A549 (cell line): ENCODE data around the gene ERMARD. TPM values are rescaled to one million over a fixed set of nuclear protein-coding genes. Genes with fewer than 3 reads are reported as not detected.

ENCODE experiments used
- ATAC-seq, 2 experiments: fragments of 200-7000 bp in 1 of 2; fragments of >200 bp in 1 of 2; cut with Nextera tagmentation in 1 of 2; cut with Tn5 transposase in 1 of 2; 3 replicates each; pipeline versions ENCODE4 v1.8.0 to v1.9.1; 2018 to 2020; ENCODE audit warnings: mild to moderate bottlenecking in 1 of 2, moderate library complexity in 1 of 2
- CTCF ChIA-PET: fragments of 300-600 bp; sonication (Branson Sonifier 250); formaldehyde crosslinking; extraction: SDS; loops from one replicate; lab custom pipeline; 2021; ENCODE audit warnings: antibody characterized with exemption, inconsistent platforms; lab: Yijun Ruan, JAX
- POLR2A ChIA-PET: fragments of 350-600 bp; formaldehyde crosslinking; extraction: SDS; loops from one replicate; lab custom pipeline; 2021; ENCODE audit warnings: antibody characterized with exemption, inconsistent platforms; lab: Yijun Ruan, JAX
- DNase-seq, 2 experiments: peaks; one replicate each; pipeline versions ENCODE4 v3.0.0 to v3.0.0-alpha.2; 2011 to 2016; ENCODE audit warnings: low read depth in 1 of 2, low spot score in 1 of 2
- FAIRE-seq: peaks from 2 replicates; lab custom pipeline; 2011; peaks lifted over from hg19 to GRCh38; lab: Jason Lieb, UNC
- H3K27ac ChIP-seq, 2 experiments: fragments of >200 bp; sonication (Bioruptor Twin); formaldehyde crosslinking; 3 replicates each; pipeline ENCODE4 v1.5.1; 2016 to 2017
- H3K4me1 ChIP-seq: fragments of >200 bp; sonication (Bioruptor Twin); formaldehyde crosslinking; 3 replicates; pipeline ENCODE4 v1.6.1; 2016
- H3K4me2 ChIP-seq: fragments of >200 bp; sonication (Bioruptor Twin); formaldehyde crosslinking; 3 replicates; pipeline ENCODE4 v1.6.1; 2016
- H3K4me3 ChIP-seq: fragments of >200 bp; sonication (Bioruptor Twin); formaldehyde crosslinking; 3 replicates; pipeline ENCODE4 v1.5.1; 2016
- H3K9me3 ChIP-seq: fragments of >200 bp; sonication (Bioruptor Twin); formaldehyde crosslinking; 3 replicates; pipeline ENCODE4 v1.6.1; 2016
- ATOH8 ChIP-seq: fragments of 250-450 bp; sonication (Bioruptor Pico); IDR thresholded peaks from 2 replicates; pipeline ENCODE4 v1.5.0; 2020; ENCODE audit warnings: low read depth, mild to moderate bottlenecking, moderate library complexity
- CBX2 ChIP-seq: fragments of 200-600 bp; sonication (generic); IDR thresholded peaks from 2 replicates; pipeline ENCODE4 v1.6.1; 2016; ENCODE audit warnings: low read depth, mild to moderate bottlenecking, borderline replicate concordance
- CEBPB ChIP-seq, 2 experiments: fragments of >200 bp in 1 of 2; sonication (Bioruptor Twin) in 1 of 2; formaldehyde crosslinking in 1 of 2; IDR thresholded peaks; 2 replicates each; pipeline ENCODE4 v1.6.1; 2012 to 2016
- CHD2 ChIP-seq: fragments of 150-350 bp; IDR thresholded peaks from 2 replicates; pipeline ENCODE4 v1.6.1; 2014; ENCODE audit warnings: low read length; ENCODE audit not compliant: partially characterized antibody
- EHMT2 ChIP-seq: fragments of 200-600 bp; sonication (generic); IDR thresholded peaks from 2 replicates; pipeline ENCODE4 v1.6.1; 2016; ENCODE audit warnings: antibody characterized with exemption, low read depth, mild to moderate bottlenecking, moderate library complexity
- EP300 ChIP-seq, 2 experiments: fragments of >200 bp; sonication (Bioruptor Twin); formaldehyde crosslinking; IDR thresholded peaks; 2 replicates in 1 of 2; 3 replicates in 1 of 2; pipeline ENCODE4 v1.6.1; 2016 to 2017
- ESRRA ChIP-seq: fragments of 150-350 bp; IDR thresholded peaks from 2 replicates; pipeline ENCODE4 v1.6.1; 2014; ENCODE audit warnings: mild to moderate bottlenecking, low read length, borderline replicate concordance
- FOSB ChIP-seq: fragments of 250-450 bp; sonication (Bioruptor Pico); IDR thresholded peaks from 2 replicates; pipeline ENCODE4 v1.5.0; 2020; ENCODE audit warnings: mild to moderate bottlenecking, moderate library complexity
- HDAC2 ChIP-seq: fragments of 200-600 bp; sonication (generic); IDR thresholded peaks from 2 replicates; pipeline ENCODE4 v1.6.1; 2016
- HMGXB4 ChIP-seq: fragments of 250-450 bp; sonication (Bioruptor Pico); IDR thresholded peaks from 2 replicates; pipeline ENCODE4 v1.5.0; 2021; ENCODE audit warnings: mild to moderate bottlenecking, moderate library complexity, borderline replicate concordance
- HOXA7 ChIP-seq: fragments of 250-450 bp; sonication (Bioruptor Pico); IDR thresholded peaks from 2 replicates; pipeline ENCODE4 v1.5.0; 2020; ENCODE audit warnings: mild to moderate bottlenecking, moderate library complexity
- HOXB5 ChIP-seq: fragments of 250-450 bp; sonication (Bioruptor Pico); IDR thresholded peaks from 2 replicates; pipeline ENCODE4 v1.5.0; 2020; ENCODE audit warnings: mild to moderate bottlenecking, moderate library complexity
- JUNB ChIP-seq: fragments of >200 bp; sonication (Bioruptor Twin); formaldehyde crosslinking; IDR thresholded peaks from 2 replicates; pipeline ENCODE4 v1.6.1; 2016
- KDM1A ChIP-seq: fragments of 200-600 bp; sonication (generic); IDR thresholded peaks from 2 replicates; pipeline ENCODE4 v1.6.1; 2016; ENCODE audit warnings: low read depth, mild to moderate bottlenecking
- KDM5A ChIP-seq: fragments of 200-600 bp; sonication (generic); IDR thresholded peaks from 2 replicates; pipeline ENCODE4 v1.6.1; 2016; ENCODE audit warnings: antibody characterized with exemption, mild to moderate bottlenecking
- NFE2L2 ChIP-seq: fragments of 150-350 bp; conservative IDR thresholded peaks from 2 replicates; pipeline ENCODE4 v1.6.1; 2014; ENCODE audit warnings: low read length
- NPAS2 ChIP-seq: fragments of 250-450 bp; sonication (Bioruptor Pico); IDR thresholded peaks from 2 replicates; pipeline ENCODE4 v1.8.0; 2022; ENCODE audit warnings: mild to moderate bottlenecking, moderate library complexity, borderline replicate concordance
- NR3C1 ChIP-seq: fragments of >200 bp; sonication (Bioruptor Twin); formaldehyde crosslinking; IDR thresholded peaks from 3 replicates; pipeline ENCODE4 v1.6.1; 2017
- PHF8 ChIP-seq: fragments of 200-600 bp; sonication (generic); IDR thresholded peaks from 2 replicates; pipeline ENCODE4 v1.6.1; 2016; ENCODE audit warnings: low read depth, mild to moderate bottlenecking, antibody characterized with exemption, moderate library complexity, borderline replicate concordance
- POLR2AphosphoS2 ChIP-seq: conservative IDR thresholded peaks from 2 replicates; pipeline ENCODE4 v1.6.1; 2012; ENCODE audit warnings: low read length, improper control_type of control experiment, inconsistent platforms
- REST ChIP-seq: fragments of 200-600 bp; sonication (generic); IDR thresholded peaks from 2 replicates; pipeline ENCODE4 v1.6.1; 2016; ENCODE audit warnings: antibody characterized with exemption, mild to moderate bottlenecking, moderate library complexity
- RNF2 ChIP-seq: fragments of 200-600 bp; sonication (generic); IDR thresholded peaks from 2 replicates; pipeline ENCODE4 v1.6.1; 2016; ENCODE audit warnings: low read depth, mild to moderate bottlenecking, antibody characterized with exemption, moderate library complexity, borderline replicate concordance
- SMC3 ChIP-seq: fragments of >200 bp; sonication (Bioruptor Twin); formaldehyde crosslinking; IDR thresholded peaks from 3 replicates; pipeline ENCODE4 v1.6.1; 2018; ENCODE audit warnings: inconsistent platforms
- TP53 ChIP-seq: fragments of 250-450 bp; sonication (Bioruptor Pico); IDR thresholded peaks from 2 replicates; pipeline ENCODE4 v1.5.0; 2021; ENCODE audit warnings: mild to moderate bottlenecking, moderate library complexity
- USF2 ChIP-seq: fragments of 450-650 bp; IDR thresholded peaks from 2 replicates; pipeline ENCODE4 v1.6.1; 2014; ENCODE audit warnings: antibody characterized with exemption
- ZSCAN20 ChIP-seq: fragments of 250-450 bp; sonication (Bioruptor Pico); IDR thresholded peaks from 2 replicates; pipeline ENCODE4 v1.8.0; 2022; ENCODE audit warnings: mild to moderate bottlenecking, moderate library complexity
- WGBS: methylation state at CpG from one replicate; pipeline ENCODE4 v1.1.6; 2017; ENCODE audit errors: missing lambda C conversion rate; 5-methylcytosine and 5-hydroxymethylcytosine counted together
- polyA plus RNA-seq, 4 experiments: library from polyadenylated mRNA; depleted of rRNA in 3 of 4; stranded (reverse); fragments of >200 nt; fragmentation: RNase III in 1 of 4; extraction: RNeasy Plus Mini Kit Qiagen cat#74134 plus additional on column Dnase treatment in 1 of 4; gene quantifications; 2 replicates in 3 of 4; 3 replicates in 1 of 4; pipeline ENCODE4 v1.2.3, GENCODE V29; 2011 to 2017

ERMARD gene
- polyA plus RNA-seq, 2 of the 4 experiments (the other 2 are of a cell fraction), result 8.5 to 22.5 TPM

- Histone ChIP-seq H3K4me2 (no peak overlapping the region), H3K4me1 (no peaks in the 10 kb centered on the region), H3K4me3 (no peak overlapping the region), H3K9me3 (no peaks in the 10 kb centered on the region), H3K27ac (no peak overlapping the region)
- POLR2A ChIA-PET, result no interaction called here
- TF ChIP-seq SMC3 (no peak), JUNB (no peak), ATOH8 (no peak), USF2 (no peak), NFE2L2 (no peak), RNF2 (no peak), KDM1A (no peak), ZSCAN20 (no peak)
- FAIRE-seq (no peak), DNase-seq (no peak), ATAC-seq (no peak)
- CTCF ChIA-PET, result interaction anchor here (1.0 kb wide), 1 partner anchor 24 kb away, joined by 3 read pairs; no protein-coding TSS in a partner anchor
- WGBS, result 0% methylated on average over 4 of the region's 9 CpGs
Observed at GRCh38 chr6:169807699-169808607, 56.5 kb downstream of the ERMARD start.

GRCh38 chr6:169808608-169808967 is 57.2 kb downstream of the ERMARD start:
- POLR2A ChIA-PET, result no interaction called here
- Histone ChIP-seq H3K4me1 (no peaks in the 10 kb centered on the region), H3K27ac (no peak overlapping the region), H3K4me3 (no peak overlapping the region), H3K9me3 (no peaks in the 10 kb centered on the region), H3K4me2 (no peak overlapping the region)
- no peak for DNase-seq
- TF ChIP-seq PHF8 (no peak), KDM1A (no peak), HOXA7 (CRISPR knock-in tag) (no peak), JUNB (no peak), FOSB (CRISPR knock-in tag) (no peak), NPAS2 (no peak), CHD2 (no peak), CEBPB (IDR thresholded peaks at IDR 0.05) (no peak), ESRRA (no peak), KDM5A (no peak)
- CTCF ChIA-PET, result no interaction called here
- FAIRE-seq, result no peak
- 0% methylated on average over 1 of the region's 3 CpGs for WGBS
- ATAC-seq, result no peak

- ATAC-seq (no peak), FAIRE-seq (no peak), DNase-seq (no peak)
- Histone ChIP-seq H3K27ac (no peak overlapping the region), H3K4me1 (no peaks in the 10 kb centered on the region), H3K4me3 (no peak overlapping the region), H3K4me2 (no peak overlapping the region), H3K9me3 (no peaks in the 10 kb centered on the region)
- POLR2A ChIA-PET, result no interaction called here
- CTCF ChIA-PET, result no interaction called here
- 53% methylated on average over 3 of the region's 4 CpGs for WGBS
- TF ChIP-seq JUNB (no peak), EHMT2 (no peak), POLR2AphosphoS2 (no peak), HMGXB4 (CRISPR knock-in tag) (no peak), REST (no peak), CBX2 (no peak), HDAC2 (no peak), HOXB5 (no peak), SMC3 (no peak), KDM1A (no peak), EP300 (IDR thresholded peaks at IDR 0.05) (no peak), NR3C1 (no peak), USF2 (no peak), TP53 (CRISPR knock-in tag) (no peak)
Observed at GRCh38 chr6:169809386-169809785, 58.0 kb downstream of the ERMARD start.
